HG02642 (cell line): ENCODE measurements around the gene SLC2A13.
A peak's percentile ranks its signal among the peaks of the same experiment; 100 is the strongest.
"Not testable (repeated sequence)": the region's sequence is repeated elsewhere in the genome, so short reads cannot be mapped to it uniquely, and the experiment has no call there.

Experiments
- ATAC-seq: cut with Tn5 transposase; IDR thresholded peaks from one replicate; pipeline ENCODE4 v1.9.1; 2021; ENCODE audit warnings: mild to moderate bottlenecking; ENCODE audit not compliant: unreplicated experiment, poor library complexity

The SLC2A13 gene

GRCh38 chr12:39884616-39885125, 221.2 kb downstream of the SLC2A13 start:
- ATAC-seq: no peak

DNA sequence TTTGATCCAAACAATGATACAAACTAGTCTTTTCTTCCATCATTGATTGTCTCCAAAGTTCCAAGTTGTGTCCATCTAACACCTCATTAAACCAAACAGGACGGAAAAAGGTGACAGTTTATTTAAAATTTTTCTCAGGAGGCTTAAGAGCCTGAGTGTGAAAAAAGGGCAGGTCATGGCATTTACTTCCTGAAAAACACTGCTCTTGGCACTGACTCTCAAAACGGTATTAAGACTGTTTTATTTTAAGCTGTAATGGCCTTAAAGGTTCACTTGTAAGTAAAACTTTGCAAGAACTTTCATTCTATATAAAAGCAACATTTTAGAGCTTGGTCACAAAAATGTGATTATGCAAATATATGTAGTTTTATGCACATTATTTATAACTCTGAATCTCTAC, 222.5 kb downstream of the SLC2A13 start:
- ATAC-seq: no peak

GRCh38 chr12:39878753-39879152, 227.1 kb downstream of the SLC2A13 start:
- ATAC-seq: no peak

- no peak for ATAC-seq
Measured at GRCh38 chr12:39875721-39876120, 230.2 kb downstream of the SLC2A13 start.

- ATAC-seq: no peak
Measured at GRCh38 chr12:39874785-39875184, 231.1 kb downstream of the SLC2A13 start.

- no peak for ATAC-seq
Measured at GRCh38 chr12:39873065-39873464, 232.8 kb downstream of the SLC2A13 start.

DNA sequence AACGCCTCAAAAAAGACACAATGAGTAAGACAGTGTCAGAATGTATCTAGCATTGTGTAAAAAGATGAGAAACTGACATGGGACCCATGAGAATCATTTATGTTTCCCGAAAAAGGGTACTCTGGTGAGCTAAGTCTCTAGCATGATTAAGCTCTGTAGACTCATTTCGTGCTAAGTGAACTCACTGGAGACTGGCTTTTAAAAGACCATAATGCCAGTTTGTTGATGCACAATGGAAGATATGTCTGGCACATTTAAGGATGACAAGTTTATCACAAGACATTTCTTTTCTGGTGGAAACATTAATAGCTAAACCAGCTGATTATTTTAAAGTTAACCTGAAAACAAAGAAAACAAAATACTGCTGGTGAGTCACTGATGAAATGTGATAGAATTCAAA, 233.5 kb downstream of the SLC2A13 start:
- no peak for ATAC-seq

- no peak for ATAC-seq
Measured at GRCh38 chr12:39868328-39868725, 237.6 kb downstream of the SLC2A13 start.

GRCh38 chr12:39867631-39868327, 238.1 kb downstream of the SLC2A13 start:
- no peak for ATAC-seq

DNA sequence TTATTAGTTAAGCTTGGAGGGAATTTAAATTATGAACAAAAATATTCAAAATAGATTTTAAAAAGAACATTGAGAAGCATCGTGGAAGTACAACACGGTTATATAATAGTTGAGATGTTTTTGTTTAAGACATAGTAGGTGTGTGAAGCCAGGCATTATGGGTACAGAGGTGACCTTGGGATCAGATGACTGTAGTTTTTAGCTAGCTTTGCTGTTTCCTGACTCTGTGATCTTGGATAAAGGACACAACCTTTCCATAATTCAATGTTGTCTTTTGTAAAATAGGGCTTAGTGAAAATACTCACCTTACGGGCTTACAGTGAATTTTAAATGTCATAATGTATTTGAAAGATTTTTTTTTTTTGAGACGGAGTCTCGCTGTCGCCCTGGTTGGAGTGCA, 239.7 kb downstream of the SLC2A13 start:
- ATAC-seq: no peak

- no peak for ATAC-seq
Measured at GRCh38 chr12:39860695-39861094, 245.2 kb downstream of the SLC2A13 start.

DNA sequence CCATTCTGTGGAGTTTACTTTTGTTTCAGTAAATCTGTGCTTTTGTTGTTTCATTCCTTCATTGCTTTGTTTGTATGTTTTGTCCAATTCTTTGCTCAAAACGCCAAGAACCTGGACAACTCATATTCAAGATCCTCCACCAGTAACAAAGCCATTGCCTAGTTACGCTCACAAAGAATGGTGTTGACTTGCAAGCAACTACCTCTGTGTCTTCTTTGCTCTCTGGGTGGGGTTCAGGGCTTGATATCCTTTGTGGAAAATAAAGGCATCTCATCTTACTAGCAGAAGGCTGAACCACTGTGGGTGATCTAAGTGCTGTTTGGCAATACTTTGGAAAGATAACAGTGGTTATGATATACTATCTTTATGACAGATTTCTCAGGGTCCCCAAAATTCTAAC, 252.9 kb downstream of the SLC2A13 start:
- ATAC-seq: no peak

DNA sequence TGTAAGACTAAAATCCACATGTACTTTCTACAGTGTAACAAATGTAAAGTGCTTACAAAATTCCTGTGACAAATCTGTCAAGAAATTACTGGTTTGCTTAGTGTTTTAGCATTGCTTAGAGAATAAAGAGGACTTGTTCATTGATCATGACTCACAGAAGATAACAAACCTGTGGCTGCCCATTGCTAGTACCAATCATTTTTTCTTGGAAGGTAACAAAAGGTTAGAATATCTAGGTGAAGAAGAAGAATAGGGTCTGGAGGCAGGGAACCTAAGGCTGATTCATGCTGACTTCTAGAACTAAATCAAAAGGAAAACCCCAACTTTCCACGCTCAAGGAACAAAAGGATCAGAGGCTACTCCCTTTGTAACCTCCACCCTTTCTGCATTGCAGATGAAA, 253.5 kb downstream of the SLC2A13 start:
- ATAC-seq: no peak

- ATAC-seq: not testable (repeated sequence)
Measured at GRCh38 chr12:39848218-39848617, 257.7 kb downstream of the SLC2A13 start.

DNA sequence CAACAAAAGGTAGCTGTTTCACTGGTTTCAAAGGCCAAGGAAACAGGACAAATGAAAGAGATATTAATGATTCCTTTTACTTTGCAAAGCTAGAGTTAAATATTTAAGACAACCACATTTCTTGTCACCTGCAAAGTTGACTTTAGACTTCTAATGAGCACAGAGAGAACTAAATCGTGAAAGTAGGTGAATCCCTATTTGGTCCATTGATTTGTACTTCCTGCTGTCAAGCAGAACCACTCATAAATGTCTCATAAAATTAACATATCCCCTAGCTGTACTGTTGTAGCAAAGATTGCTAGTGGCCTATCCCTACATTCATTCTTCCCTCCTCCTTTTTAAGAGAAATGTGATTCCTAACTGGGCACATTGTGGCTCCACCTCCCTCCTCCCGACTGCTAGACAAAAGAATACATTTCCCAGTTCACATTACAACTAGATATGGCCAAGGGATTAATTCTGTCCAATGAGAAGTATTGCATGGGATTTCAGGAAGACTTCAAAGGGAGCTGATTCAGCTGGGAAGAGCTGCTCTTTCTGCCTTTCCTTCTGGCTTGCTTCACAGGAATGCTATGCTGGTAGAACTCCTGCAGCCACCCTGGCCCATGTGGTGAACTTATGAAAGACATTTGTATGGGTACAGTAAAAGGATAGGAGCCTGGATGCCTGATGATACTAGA, 258.8 kb downstream of the SLC2A13 start:
- peak; percentile 42 for ATAC-seq

DNA sequence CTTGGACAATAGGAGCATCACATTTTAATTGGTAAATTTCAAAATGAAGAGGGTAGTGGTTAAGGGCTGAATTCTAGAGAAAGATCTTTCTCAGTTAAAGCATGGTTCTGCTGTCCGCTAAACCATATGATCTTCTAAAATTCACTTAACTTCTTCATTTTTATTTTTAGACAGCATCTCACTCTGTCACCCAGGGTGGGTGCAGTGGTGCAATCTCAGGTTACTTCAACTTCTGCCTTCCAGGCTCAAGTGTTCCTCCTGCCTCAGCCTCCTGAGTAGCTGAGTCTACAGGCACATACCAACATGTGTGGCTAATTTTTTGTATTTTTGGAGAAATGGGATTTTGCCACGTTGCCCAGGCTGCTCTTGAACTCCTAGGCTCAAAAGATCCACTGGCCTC, 259.6 kb downstream of the SLC2A13 start:
- ATAC-seq: no peak

GRCh38 chr12:39840422-39840821, 265.5 kb downstream of the SLC2A13 start:
- ATAC-seq: no peak

DNA sequence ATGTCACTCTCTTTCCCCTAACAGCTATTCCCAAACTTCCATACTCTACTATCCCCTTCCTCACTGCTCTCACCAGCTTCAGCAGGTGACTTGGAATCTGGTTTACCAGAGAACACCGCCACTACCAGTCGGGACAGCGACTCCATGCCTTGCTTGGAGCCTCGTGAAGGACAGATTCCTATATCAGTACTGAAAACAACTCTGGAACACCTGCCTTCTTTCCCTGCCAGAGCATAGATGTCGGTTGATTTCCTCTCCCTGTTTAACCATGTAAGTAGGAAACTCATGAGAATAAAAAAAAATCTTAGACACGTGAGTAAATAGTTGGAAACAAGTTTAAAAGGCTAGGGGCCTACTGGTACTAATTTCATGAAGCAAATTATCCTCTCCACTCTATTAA, 266.8 kb downstream of the SLC2A13 start:
- no peak for ATAC-seq

DNA sequence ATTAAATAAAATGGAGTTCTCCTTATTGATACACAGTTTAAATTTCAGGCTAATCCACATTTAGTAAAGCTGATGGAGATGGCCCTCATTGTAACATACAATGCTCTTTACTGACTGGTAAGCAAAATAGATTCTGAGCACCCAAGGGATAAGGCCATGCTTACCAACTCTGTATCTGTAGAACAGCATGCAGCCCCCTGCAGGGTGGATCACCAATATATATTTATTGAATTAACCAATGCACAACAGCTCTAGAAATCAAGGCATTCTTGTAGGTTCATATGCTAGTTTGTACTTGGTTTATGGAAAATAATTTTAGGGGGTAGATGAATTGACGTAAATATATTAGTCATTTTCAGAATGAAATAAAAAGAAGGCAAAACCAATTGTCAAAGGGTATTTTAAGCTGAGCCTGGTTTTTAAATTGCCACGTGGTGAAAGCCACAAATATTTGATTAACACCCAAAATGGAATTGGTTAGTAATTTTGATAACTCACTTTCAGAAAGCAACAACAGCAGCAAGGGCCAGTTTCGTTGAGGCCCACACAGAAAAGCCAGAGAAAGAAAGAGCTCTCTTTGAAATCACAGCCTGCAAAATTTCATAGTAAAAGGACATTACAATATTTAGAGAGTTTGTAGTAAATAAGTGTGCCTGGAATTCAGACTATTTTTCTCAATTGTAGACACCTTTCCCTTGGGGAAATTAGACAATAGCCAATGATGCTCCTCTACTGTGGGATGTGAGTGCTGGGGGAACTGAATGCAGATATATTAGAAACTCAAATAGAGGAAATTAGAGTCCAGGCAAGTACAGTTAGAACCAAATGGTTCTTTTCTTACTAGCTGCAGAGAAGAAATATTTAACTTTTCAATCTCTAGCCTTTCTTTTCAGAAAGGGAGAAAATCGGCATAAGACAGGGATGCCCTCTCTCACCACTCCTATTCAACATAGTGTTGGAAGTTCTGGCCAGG, 270.1 kb downstream of the SLC2A13 start:
- peak; percentile 76 for ATAC-seq

DNA sequence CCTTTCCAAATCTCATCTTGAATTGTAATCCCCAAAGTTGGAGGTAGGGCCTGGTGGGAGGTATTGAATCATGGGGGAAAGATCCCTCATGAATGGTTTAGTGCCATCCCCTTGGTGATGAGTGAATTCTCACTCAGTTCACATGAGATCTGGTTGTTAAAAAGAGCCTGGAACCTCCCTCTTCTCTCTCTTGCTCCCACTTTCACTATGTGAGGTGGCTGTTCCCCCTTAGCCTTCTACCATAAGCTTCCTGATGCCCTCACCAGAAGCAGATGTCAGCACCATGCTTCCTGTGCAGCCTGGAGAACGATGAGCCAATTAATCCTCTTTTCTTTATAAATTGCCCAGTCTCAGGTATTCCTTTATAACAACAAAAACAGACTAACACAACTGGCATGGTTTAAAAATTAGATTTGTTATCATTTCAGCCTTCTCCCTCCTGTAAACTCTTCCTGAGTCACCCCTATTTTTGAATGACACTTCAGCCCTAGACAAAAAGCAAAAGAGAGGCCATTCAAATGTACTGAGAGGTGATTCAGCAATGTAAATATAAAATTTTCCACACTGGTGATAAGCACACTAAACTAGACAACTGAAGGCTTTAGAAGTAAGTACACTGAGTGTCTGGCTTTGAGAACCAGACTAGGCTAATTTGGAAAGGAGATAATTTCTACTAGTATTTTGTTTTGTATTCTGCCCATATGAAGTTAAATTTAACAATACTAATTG, 274.1 kb downstream of the SLC2A13 start:
- no peak for ATAC-seq
